NCI-H460 (cell line): ENCODE data around the gene HAO2. TPM values are rescaled to one million over a fixed set of nuclear protein-coding genes. Genes with fewer than 3 reads are reported as not detected.
"Not testable (repeated sequence)": the region's sequence is repeated elsewhere in the genome, so short reads cannot be mapped to it uniquely, and the experiment has no call there.

Experiments used
- DNase-seq: peaks from one replicate; pipeline ENCODE4 v3.0.0-alpha.2; 2016; ENCODE audit warnings: low read depth; ENCODE audit errors: extremely low read depth
- total RNA-seq: library from RNA; depleted of rRNA; stranded (reverse); fragments of >200 nt; shearing (Covaris generic); gene quantifications from 2 replicates; pipeline ENCODE4 v1.2.3, GENCODE V29; 2014

HAO2 gene
- total RNA-seq, 1 experiment from 2014 or later: not detected

GRCh38 chr1:119341372-119341947, 27.1 kb upstream of the HAO2 start:
- no peak for DNase-seq

GRCh38 chr1:119345398-119345797, 23.2 kb upstream of the HAO2 start:
- DNase-seq: no peak

- DNase-seq: no peak
Measured at GRCh38 chr1:119347858-119348257, 20.7 kb upstream of the HAO2 start.

GRCh38 chr1:119348941-119349340, 19.6 kb upstream of the HAO2 start:
- no peak for DNase-seq

- not testable (repeated sequence) for DNase-seq
Measured at GRCh38 chr1:119350866-119351265, 17.7 kb upstream of the HAO2 start.

- no peak for DNase-seq
Measured at GRCh38 chr1:119351997-119352396, 16.6 kb upstream of the HAO2 start.

- no peak for DNase-seq
Measured at GRCh38 chr1:119353836-119354235, 14.7 kb upstream of the HAO2 start.

- no peak for DNase-seq
Measured at GRCh38 chr1:119358636-119359035, 9.9 kb upstream of the HAO2 start.

GRCh38 chr1:119359730-119360129, 8.9 kb upstream of the HAO2 start:
- DNase-seq: no peak

- no peak for DNase-seq
Measured at GRCh38 chr1:119361205-119361604, 7.4 kb upstream of the HAO2 start.

GRCh38 chr1:119361620-119362344, 6.8 kb upstream of the HAO2 start:
- no peak for DNase-seq

- no peak for DNase-seq
Measured at GRCh38 chr1:119363162-119363561, 5.4 kb upstream of the HAO2 start.

GRCh38 chr1:119364640-119365039, 3.9 kb upstream of the HAO2 start:
- DNase-seq: no peak

- DNase-seq: no peak
Measured at GRCh38 chr1:119366424-119366823, 2.2 kb upstream of the HAO2 start.

GRCh38 chr1:119367432-119368124, 1.0 kb upstream of the HAO2 start:
- peak; percentile 8 for DNase-seq

GRCh38 chr1:119370748-119371147, 2.2 kb downstream of the HAO2 start:
- DNase-seq: no peak

GRCh38 chr1:119371815-119372214, 3.2 kb downstream of the HAO2 start:
- DNase-seq: no peak

- no peak for DNase-seq
Measured at GRCh38 chr1:119372503-119373086, 4.0 kb downstream of the HAO2 start.

- DNase-seq: no peak
Measured at GRCh38 chr1:119373465-119373864, 4.9 kb downstream of the HAO2 start.

GRCh38 chr1:119374208-119374874, 5.8 kb downstream of the HAO2 start:
- DNase-seq: no peak

- DNase-seq: no peak
Measured at GRCh38 chr1:119375366-119375765, 6.8 kb downstream of the HAO2 start.
